Right atrium auricular region (tissue), 2 donors: ENCODE results near the gene HNRNPC. TPM values are rescaled to one million over a fixed set of nuclear protein-coding genes. Genes with fewer than 3 reads are reported as not detected.

Experiments used
- DNase-seq: peaks from one replicate; pipeline ENCODE4 v3.0.0-alpha.2; 2019; ENCODE audit warnings: low spot score
- H3K27ac ChIP-seq, 2 donors: fragments of 200-600 bp; sonication (generic); 1 replicate in 1 of 2; 2 replicates in 1 of 2; pipeline ENCODE4 v1.5.1; 2016 to 2019
- H3K27me3 ChIP-seq, 2 donors: fragments of 200-600 bp; sonication (generic); one replicate each; pipeline versions ENCODE4 v1.5.1 to v1.6.0; 2017 to 2019
- H3K36me3 ChIP-seq: fragments of 200-600 bp; sonication (generic); one replicate; pipeline ENCODE4 v1.5.1; 2016
- H3K4me1 ChIP-seq, 2 donors: fragments of 200-600 bp; sonication (generic); one replicate each; pipeline versions ENCODE4 v1.5.1 to v1.6.0; 2017 to 2019
- H3K4me3 ChIP-seq, 2 donors: fragments of 200-600 bp; sonication (generic); 1 replicate in 1 of 2; 2 replicates in 1 of 2; pipeline ENCODE4 v1.5.1; 2017 to 2019; ENCODE audit warnings: mild to moderate bottlenecking in 1 of 2, moderate library complexity in 1 of 2
- H3K9me3 ChIP-seq, 2 donors: fragments of 200-600 bp; sonication (generic); one replicate each; pipeline ENCODE4 v1.5.1; 2019
- total RNA-seq, 2 donors: library from RNA; depleted of rRNA; stranded (reverse); fragments of >200 nt; gene quantifications; one replicate each; pipeline ENCODE4 v1.1.0, GENCODE V29; 2016
- TF ChIP-seq, protein P1 (sequence below), 2 donors: fragments of 200-600 bp; sonication (generic); IDR thresholded peaks; one replicate each; pipeline ENCODE4 v1.5.1; 2019; ENCODE audit warnings: antibody characterized with exemption in 2 of 2

The HNRNPC gene
- total RNA-seq, 2 donors from 2014 or later, result 254 to 277 TPM

DNA sequence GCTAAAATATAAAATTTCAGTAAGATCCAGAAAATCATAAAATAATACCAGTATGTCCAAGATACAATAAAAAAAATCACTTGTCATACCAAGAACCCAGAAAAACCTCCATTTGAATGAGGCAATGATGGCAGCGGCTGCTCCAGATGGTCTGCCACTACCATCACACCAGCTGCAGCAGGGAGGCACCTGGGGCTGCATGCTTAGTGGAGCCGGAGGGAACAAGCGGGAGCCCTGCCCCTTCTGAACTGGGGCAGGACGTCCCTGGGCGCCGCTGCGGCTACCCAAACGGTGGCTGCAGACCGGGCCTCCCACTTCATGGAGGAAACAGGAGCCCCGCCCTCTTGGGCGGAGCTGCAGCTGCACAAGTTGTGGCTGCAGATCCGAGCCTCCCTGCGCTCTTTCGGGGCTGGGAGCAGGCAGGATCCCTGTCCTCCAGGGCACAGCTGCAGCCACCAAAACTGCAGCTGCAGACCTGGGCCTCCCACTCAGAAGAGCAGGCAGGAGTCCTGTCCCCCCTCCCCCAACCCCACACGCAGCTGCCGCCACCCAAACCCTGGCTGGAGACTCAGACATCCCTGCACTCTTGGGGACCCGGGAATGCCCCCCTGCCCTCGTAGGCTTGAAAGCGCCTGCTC, 77.3 kb downstream of the HNRNPC start:
- TF ChIP-seq, protein P1, sequence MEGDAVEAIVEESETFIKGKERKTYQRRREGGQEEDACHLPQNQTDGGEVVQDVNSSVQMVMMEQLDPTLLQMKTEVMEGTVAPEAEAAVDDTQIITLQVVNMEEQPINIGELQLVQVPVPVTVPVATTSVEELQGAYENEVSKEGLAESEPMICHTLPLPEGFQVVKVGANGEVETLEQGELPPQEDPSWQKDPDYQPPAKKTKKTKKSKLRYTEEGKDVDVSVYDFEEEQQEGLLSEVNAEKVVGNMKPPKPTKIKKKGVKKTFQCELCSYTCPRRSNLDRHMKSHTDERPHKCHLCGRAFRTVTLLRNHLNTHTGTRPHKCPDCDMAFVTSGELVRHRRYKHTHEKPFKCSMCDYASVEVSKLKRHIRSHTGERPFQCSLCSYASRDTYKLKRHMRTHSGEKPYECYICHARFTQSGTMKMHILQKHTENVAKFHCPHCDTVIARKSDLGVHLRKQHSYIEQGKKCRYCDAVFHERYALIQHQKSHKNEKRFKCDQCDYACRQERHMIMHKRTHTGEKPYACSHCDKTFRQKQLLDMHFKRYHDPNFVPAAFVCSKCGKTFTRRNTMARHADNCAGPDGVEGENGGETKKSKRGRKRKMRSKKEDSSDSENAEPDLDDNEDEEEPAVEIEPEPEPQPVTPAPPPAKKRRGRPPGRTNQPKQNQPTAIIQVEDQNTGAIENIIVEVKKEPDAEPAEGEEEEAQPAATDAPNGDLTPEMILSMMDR (IDR thresholded peaks at IDR 0.05), result no peak
- DNase-seq, result no peak
- H3K4me1 ChIP-seq, result peaks cover 0 to 5% of the 10 kb centered on the region in 2 donors
- H3K9me3 ChIP-seq, result peaks cover 0 to 2% of the 10 kb centered on the region in 2 donors
- peak overlapping the region; percentile 1 to 40 for H3K4me3 ChIP-seq
- H3K27ac ChIP-seq, result no peak overlapping the region
- H3K36me3 ChIP-seq, result no peaks in the 10 kb centered on the region
- no peaks in the 10 kb centered on the region for H3K27me3 ChIP-seq

DNA sequence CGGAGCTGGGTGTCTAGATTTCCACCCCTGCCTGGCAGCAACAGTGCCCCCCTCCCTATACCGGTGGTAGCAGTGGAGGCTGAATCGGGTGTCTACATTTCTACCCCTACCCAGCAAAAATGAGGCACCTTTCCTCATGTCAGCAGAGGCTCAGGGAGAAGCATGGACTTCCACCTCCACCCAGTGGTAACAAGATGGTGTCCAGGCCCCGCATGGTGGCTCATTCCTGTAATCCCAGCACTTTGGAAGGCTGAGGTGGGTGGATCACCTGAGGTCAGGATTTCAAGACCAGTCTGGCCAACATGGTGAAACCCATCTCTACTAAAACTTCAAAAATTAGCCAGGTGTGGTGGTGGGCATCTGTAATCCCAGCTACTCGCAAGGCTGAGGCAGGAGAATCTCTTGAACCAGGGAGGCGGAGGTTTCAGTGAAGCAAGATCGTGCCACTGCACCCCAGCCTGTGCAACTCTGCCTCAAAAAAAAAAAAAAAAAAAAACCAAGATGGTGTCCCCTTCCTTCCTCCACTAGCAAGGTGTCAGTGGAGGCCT, 77.9 kb downstream of the HNRNPC start:
- TF ChIP-seq, protein P1 (IDR thresholded peaks at IDR 0.05), result no peak
- H3K4me3 ChIP-seq, result peak overlapping the region in 1 of 2 donors; percentile 40
- H3K4me1 ChIP-seq, result peaks cover 0 to 5% of the 10 kb centered on the region in 2 donors
- no peak for DNase-seq
- no peak overlapping the region for H3K27ac ChIP-seq
- H3K27me3 ChIP-seq, result no peaks in the 10 kb centered on the region
- no peaks in the 10 kb centered on the region for H3K36me3 ChIP-seq
- no peaks in the 10 kb centered on the region for H3K9me3 ChIP-seq

DNA sequence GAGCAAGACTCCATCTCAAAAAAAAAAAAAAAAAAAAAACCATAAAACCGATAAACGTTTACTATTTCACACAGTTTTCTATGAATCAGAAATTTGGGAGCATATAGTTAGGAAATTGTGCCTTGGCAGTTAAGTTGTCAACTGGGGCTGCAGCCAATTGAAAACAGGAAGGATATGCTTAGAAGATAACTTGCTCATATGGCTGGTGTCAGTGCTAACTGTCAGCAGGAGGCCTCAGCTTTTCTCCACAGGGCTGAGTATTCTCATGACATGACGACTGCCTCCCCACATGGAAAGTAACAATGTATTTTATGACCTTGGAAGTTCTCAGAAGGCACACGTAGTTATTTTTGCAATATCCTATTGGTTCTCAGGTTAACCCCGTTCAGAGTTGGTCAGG, 83.8 kb downstream of the HNRNPC start:
- no peaks in the 10 kb centered on the region for H3K36me3 ChIP-seq
- no peak overlapping the region for H3K27ac ChIP-seq
- no peaks in the 10 kb centered on the region for H3K27me3 ChIP-seq
- H3K4me3 ChIP-seq, result no peak overlapping the region
- peaks cover 0 to 10% of the 10 kb centered on the region in 2 donors for H3K9me3 ChIP-seq
- TF ChIP-seq, protein P1 (IDR thresholded peaks at IDR 0.05), result no peak
- no peak for DNase-seq
- H3K4me1 ChIP-seq, result peaks cover 0 to 5% of the 10 kb centered on the region in 2 donors

DNA sequence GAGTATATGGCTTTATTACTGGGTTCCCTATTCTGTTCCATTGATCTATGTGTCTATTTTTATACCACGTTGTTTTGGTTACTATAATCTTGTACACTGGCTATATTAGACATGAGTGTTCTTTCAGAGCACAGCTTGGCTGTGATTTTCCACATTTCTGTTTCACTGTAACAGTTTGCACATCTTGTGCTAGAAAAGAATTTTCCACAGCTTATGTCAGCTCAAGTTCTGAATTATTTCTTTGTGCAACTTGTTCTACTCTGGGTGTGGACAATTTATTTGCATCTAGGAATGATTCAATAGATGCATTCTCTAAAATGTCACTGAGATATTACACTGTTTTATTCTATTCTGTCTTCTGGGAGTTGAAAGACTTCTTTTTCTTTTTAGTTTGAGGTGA, 85.0 kb downstream of the HNRNPC start:
- no peaks in the 10 kb centered on the region for H3K27me3 ChIP-seq
- TF ChIP-seq, protein P1 (IDR thresholded peaks at IDR 0.05), result no peak
- no peak overlapping the region for H3K27ac ChIP-seq

DNA sequence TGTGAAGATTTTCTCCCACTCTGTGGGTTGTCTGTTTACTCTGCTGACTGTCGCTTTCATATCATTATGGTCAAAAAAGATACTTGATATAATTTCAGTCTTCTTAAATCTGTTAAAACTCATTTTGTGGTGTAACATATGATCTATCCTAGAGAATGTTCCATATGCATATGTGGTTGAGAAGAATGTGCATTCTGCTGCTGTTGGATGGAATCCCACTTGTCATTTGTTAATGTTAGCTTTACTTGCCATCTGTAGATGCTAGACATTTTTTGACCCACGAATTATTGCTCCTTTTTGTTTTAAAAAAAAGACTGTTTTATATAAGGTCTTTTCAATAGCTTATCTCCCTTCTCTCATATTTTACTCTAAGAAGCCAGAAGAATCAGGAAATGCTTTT, 87.1 kb downstream of the HNRNPC start:
- Histone ChIP-seq H3K36me3 (no peaks in the 10 kb centered on the region), H3K27me3 (no peaks in the 10 kb centered on the region), H3K9me3 (peaks cover 0 to 17% of the 10 kb centered on the region in 2 donors), H3K4me1 (peaks cover 0 to 5% of the 10 kb centered on the region in 2 donors), H3K27ac (no peak overlapping the region), H3K4me3 (no peak overlapping the region)
- TF ChIP-seq, protein P1 (IDR thresholded peaks at IDR 0.05), result no peak
- DNase-seq, result no peak

More for the DNA sequence above, 85.0 kb downstream of the HNRNPC start:
- H3K4me3 ChIP-seq, result no peak overlapping the region
- no peak for DNase-seq
- no peaks in the 10 kb centered on the region for H3K36me3 ChIP-seq
- H3K9me3 ChIP-seq, result peaks cover 0 to 17% of the 10 kb centered on the region in 2 donors
- peaks cover 0 to 5% of the 10 kb centered on the region in 2 donors for H3K4me1 ChIP-seq
